Measurements from ENCODE around the gene NR2C2.
"Not testable (repeated sequence)": the region's sequence is repeated elsewhere in the genome, so short reads cannot be mapped to it uniquely, and the experiment has no call there.

Gene NR2C2

GRCh38 chr3:14962762-14963161 lies 15.4 kb downstream of the NR2C2 start:
- DNase-seq: no peak

GRCh38 chr3:14967285-14967684 lies 19.9 kb downstream of the NR2C2 start:
- DNase-seq: no peak

GRCh38 chr3:14969671-14970070 lies 22.3 kb downstream of the NR2C2 start:
- no peak for DNase-seq

- no peak for DNase-seq
These were observed 28.9 kb downstream of the NR2C2 start for GRCh38 chr3:14976317-14976716.

GRCh38 chr3:14980689-14981088 lies 33.3 kb downstream of the NR2C2 start:
- no peak for DNase-seq

GRCh38 chr3:14984581-14985113 lies 37.3 kb downstream of the NR2C2 start:
- DNase-seq: no peak

GRCh38 chr3:14988988-14989394 lies 41.6 kb downstream of the NR2C2 start:
- DNase-seq: no peak

GRCh38 chr3:14989943-14990779 lies 42.8 kb downstream of the NR2C2 start:
- no peak for DNase-seq

- no peak for DNase-seq
These were observed 43.4 kb downstream of the NR2C2 start for GRCh38 chr3:14990780-14991148.

- DNase-seq: no peak
These were observed 43.9 kb downstream of the NR2C2 start for GRCh38 chr3:14991151-14991742.

- no peak for DNase-seq
These were observed 44.6 kb downstream of the NR2C2 start for GRCh38 chr3:14991818-14992612.

- DNase-seq: no peak
These were observed 50.6 kb downstream of the NR2C2 start for GRCh38 chr3:14997941-14998340.

GRCh38 chr3:14999182-14999581 lies 51.8 kb downstream of the NR2C2 start:
- DNase-seq: not testable (repeated sequence)

GRCh38 chr3:15007681-15008141 lies 60.3 kb downstream of the NR2C2 start:
- DNase-seq: no peak

- no peak for DNase-seq
These were observed 61.8 kb downstream of the NR2C2 start for GRCh38 chr3:15009167-15009566.

- DNase-seq: no peak
These were observed 63.3 kb downstream of the NR2C2 start for GRCh38 chr3:15010664-15011063.

- DNase-seq: no peak
These were observed 63.8 kb downstream of the NR2C2 start for GRCh38 chr3:15011174-15011573.

- no peak for DNase-seq
These were observed 67.4 kb downstream of the NR2C2 start for GRCh38 chr3:15014606-15015328.

- DNase-seq: no peak
These were observed 68.1 kb downstream of the NR2C2 start for GRCh38 chr3:15015456-15015855.

GRCh38 chr3:15017191-15017590 lies 69.8 kb downstream of the NR2C2 start:
- no peak for DNase-seq

GRCh38 chr3:15023249-15023648 lies 75.9 kb downstream of the NR2C2 start:
- DNase-seq: no peak

GRCh38 chr3:15023719-15024118 lies 76.3 kb downstream of the NR2C2 start:
- DNase-seq: no peak

- no peak for DNase-seq
These were observed 82.2 kb downstream of the NR2C2 start for GRCh38 chr3:15029625-15030024.
